GM12892 (cell line): Measurements from ENCODE around the gene CPEB4.

Experiments
- DNase-seq: peaks from one replicate; pipeline ENCODE4 v3.0.0; 2011; ENCODE audit not compliant: insufficient read length
- FAIRE-seq: peaks from 2 replicates; lab custom pipeline; 2011; peaks lifted over from hg19 to GRCh38; lab: Jason Lieb, UNC
- POLR2A ChIP-seq: IDR thresholded peaks from 2 replicates; pipeline ENCODE4 v1.6.1; 2011; ENCODE audit warnings: low read depth, low read length, control low read depth
- POLR2AphosphoS5 ChIP-seq: IDR thresholded peaks from 2 replicates; pipeline ENCODE4 v1.6.1; 2011; ENCODE audit warnings: low read depth, low read length, control low read depth
- TAF1 ChIP-seq: IDR thresholded peaks from 2 replicates; pipeline ENCODE4 v1.6.1; 2011; ENCODE audit warnings: low read depth, mild to moderate bottlenecking, control low read depth, low read length, borderline replicate concordance

The CPEB4 gene

DNA sequence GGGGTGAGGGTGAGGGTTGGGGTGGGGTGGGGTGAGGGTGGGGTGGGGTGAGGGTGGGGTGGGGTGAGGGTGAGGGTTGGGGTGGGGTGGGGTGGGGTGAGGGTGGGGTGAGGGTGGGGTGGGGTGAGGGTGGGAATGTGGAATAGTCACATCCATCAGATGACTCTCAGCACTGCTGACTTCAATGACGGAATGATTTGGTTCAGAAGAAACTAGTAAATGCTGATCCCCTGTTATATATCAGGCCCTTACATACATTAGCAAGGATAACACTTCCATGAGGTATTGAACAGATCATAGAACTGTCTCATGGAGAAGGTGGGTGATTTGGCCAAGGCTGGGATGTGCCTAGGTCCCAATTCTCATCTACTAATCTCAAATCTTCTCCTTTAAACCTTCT lies 76.4 kb downstream of the CPEB4 start:
- FAIRE-seq: no peak
- DNase-seq: no peak
- no peak for TF ChIP-seq POLR2A

DNA sequence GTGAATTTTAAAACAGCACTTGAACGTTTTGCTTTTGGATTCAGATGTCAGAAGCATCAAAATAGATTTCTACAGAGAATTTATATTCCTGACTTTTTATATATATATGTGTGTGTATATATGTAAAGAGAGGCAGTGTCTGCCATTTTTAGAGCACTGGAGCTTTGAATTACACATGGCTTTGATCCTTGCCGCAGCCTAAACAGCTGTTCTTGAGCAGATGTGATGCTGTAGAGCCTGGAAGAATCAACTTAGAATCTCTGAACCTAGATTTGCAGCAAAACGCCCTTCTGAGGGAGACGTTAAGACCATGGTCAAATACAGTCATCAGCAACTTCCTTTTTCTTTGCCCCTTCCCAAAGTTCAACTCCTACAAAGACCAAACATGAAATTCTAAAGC lies 79.1 kb downstream of the CPEB4 start:
- no peak for DNase-seq
- FAIRE-seq: no peak

DNA sequence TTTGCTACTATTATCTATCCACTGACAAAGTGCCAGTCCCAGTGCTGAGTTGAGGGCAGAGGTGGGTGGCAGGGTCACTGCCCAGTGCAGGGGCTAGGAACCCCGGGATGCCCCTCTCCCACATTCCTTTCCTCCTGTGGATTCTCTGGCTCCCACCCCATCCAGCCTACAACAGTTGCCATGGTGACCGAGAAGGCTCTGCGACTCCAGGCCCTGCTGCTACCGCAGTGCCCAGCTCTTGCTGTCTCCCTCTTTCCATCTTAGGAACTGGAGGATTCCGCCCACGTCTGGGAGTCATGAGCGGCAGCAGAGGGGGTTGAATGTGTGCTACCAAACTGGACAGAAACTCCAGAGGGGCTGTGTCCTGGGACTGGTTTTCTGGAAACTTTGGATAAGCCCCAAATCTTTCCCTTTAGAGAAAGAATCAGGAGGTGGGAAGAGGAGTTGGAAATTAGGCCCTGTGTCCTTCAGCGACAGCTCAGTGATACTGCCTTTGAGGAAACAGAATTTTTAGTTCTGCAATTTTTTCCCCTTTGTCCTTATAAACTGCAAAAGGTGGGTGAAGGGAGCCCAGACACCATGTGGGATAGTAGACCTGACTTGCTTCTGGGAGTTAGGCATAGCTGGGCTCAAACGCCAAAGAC lies 80.1 kb downstream of the CPEB4 start:
- FAIRE-seq (no peak), DNase-seq (no peak)
- TF ChIP-seq POLR2AphosphoS5 (no peak), POLR2A (no peak), TAF1 (no peak)

More for the DNA sequence above, 79.1 kb downstream of the CPEB4 start:
- no peak for TF ChIP-seq POLR2A
- no peak for TF ChIP-seq POLR2AphosphoS5
- TF ChIP-seq TAF1: no peak

DNA sequence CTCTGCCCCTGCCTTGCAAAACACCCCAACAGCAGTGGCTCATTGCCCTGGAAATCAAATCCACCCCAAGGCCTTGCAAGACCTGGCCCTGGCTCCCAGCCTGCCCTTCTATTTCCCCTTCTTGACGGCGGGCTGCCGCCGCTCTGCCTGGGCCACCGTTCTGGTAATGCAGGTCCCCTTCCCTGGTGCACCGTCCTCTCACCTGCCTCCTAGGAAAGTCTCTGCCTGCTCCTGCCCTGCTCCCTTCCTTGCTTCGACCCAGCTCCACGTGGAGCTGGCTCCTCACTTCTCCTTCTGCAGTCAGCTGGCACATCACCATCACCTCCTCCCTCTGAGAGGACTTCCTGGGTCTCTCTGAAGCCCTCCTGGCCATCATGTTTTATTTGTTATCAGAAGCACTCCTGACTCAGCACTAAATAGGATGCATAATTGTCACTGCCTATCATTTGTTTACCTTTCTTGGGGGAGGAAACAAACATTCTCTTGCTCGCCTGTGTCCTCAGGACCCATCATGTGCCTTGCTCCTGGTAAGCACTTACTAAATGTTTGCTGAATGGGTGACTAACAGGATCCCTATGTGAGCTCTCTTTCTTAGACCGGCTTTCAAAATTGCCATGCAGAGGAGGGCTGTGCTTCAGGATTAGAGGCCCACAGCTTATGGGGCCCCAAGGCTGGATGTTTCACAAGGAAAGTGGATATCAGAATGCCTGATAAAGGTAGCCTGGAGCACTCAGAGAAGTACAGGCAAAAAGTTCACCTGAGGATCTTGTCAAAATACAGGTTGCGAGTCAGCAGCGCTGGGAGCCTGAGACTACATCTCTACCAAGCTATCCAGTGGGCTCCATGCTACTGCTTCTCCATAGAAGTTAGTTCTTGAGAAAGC lies 81.3 kb downstream of the CPEB4 start:
- no peak for DNase-seq
- no peak for FAIRE-seq
- TF ChIP-seq TAF1 (no peak), POLR2A (no peak), POLR2AphosphoS5 (no peak)

DNA sequence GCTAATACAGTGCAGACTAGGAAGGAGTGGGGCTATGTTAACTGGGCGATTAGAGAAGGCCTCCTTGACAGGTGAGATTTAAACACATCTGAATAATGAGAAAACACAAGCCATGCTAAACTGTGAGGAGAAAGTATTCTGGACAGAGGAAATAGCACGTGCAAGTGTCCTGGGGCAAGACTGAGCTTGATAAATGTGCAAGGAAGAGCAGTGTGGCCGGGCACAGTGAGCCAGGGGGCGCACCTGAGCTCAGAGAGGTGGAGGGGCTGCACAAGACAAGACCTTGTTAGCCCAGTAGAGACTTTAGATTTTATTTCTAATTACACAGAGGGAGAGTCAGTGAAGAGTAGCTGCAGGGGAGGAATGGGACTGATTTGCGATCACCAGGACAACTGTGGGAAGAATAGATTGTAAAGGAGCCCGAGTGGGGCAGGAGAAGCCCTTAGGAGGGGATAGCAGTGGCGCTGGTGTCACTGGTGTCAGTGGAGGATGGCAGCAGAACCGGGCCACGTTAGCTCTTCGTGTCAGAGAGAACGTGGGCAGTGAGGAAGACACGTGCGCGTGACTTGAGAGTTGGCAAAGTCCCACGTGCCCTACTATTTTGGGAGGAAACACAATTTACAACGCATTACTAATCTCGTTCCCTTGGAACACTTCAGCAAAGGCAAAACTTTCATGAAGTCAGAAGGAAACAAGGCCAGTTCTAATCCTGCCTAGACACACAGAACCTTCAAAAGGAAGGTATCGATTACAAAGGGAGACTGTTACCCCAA lies 82.9 kb downstream of the CPEB4 start:
- no peak for FAIRE-seq
- TF ChIP-seq POLR2AphosphoS5 (no peak), POLR2A (no peak), TAF1 (no peak)
- DNase-seq: no peak

- DNase-seq: no peak
- FAIRE-seq: no peak
- no peak for TF ChIP-seq TAF1
- no peak for TF ChIP-seq POLR2AphosphoS5
- no peak for TF ChIP-seq POLR2A
Measured at GRCh38 chr5:173971681-173972345, 83.7 kb downstream of the CPEB4 start.

DNA sequence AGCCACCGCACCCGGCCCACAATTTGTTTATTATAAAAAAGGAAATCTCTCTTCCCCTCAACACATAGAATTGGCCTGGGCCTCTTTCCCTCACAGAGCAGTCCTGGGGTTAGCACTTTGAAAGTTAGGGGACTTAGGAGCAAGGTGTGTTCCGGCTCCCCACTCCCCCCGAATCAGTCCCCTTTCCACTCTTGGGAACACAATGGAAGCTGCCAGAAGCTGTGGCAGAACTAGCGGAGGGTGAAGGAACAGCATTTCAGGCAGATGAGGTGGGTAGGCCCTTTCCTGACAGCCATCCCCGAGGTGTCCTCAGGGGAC lies 84.4 kb downstream of the CPEB4 start:
- no peak for TF ChIP-seq POLR2A
- TF ChIP-seq POLR2AphosphoS5: no peak
- no peak for TF ChIP-seq TAF1
- FAIRE-seq: no peak
- no peak for DNase-seq

DNA sequence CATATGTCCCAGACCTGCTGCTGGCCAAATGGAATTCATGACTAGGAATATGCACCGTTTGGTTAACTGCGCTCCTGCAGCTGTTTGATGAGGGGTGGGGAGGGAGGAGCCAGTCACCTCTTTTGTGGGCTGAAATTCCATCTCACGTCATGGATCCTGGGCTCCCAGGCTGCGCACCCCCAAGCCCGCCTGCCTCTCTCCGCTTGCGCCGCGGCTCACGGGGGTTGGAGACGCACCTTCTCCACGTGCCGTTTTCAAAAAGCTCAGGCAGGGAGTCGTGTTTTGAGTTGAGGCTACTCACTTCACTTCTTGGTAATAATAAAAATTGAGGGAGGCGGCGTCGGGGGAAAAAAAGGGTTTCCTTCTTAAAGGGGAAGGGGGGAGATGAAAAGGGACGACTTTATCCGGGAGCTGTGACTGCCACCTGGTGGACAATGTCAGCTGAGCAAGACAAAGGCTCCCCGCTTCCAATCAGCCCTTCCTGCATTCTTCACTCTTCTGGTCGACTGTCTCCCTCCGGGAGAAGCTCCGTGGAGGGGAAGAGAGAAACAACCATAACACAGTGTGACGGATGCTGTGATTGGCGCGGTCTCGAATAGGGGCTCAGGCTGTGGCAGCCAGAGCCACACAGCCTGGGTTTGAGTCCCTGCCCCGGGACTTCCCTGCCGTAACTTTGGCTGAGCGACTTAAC lies 84.9 kb downstream of the CPEB4 start:
- FAIRE-seq: peak; percentile 85
- peak; percentile 70 for DNase-seq
- TF ChIP-seq TAF1: no peak
- TF ChIP-seq POLR2A: no peak
- no peak for TF ChIP-seq POLR2AphosphoS5

DNA sequence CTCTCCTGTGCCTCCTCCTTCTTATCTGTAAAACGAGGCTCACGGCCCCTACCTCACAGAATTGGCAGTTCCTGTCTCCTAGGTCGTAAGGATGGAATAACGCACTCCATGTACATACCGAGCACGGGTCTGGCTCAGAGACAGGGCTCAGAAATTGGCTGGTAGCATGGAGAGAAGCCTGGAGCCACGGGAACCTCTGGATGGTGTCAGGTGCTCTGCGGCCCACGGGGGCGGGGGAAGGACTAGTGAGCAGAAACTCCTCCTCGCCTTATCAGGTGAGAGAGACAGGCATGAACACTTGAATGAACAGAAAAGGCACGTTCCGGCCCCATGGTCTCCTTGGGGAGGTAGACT lies 85.4 kb downstream of the CPEB4 start:
- DNase-seq: no peak
- TF ChIP-seq TAF1: no peak
- TF ChIP-seq POLR2AphosphoS5: no peak
- no peak for TF ChIP-seq POLR2A
- peak; percentile 46 for FAIRE-seq

- no peak for TF ChIP-seq POLR2AphosphoS5
- no peak for TF ChIP-seq POLR2A
- no peak for TF ChIP-seq TAF1
- FAIRE-seq: no peak
- no peak for DNase-seq
Measured at GRCh38 chr5:173974688-173975239, 86.6 kb downstream of the CPEB4 start.

GRCh38 chr5:173981185-173981761 lies 93.1 kb downstream of the CPEB4 start:
- TF ChIP-seq POLR2A (no peak), TAF1 (no peak), POLR2AphosphoS5 (no peak)
- DNase-seq (no peak), FAIRE-seq (no peak)
